Ishikawa (cell line): ENCODE results near the gene ATG9A.

ENCODE experiments used
- CEBPB ChIP-seq: IDR thresholded peaks from 2 replicates; pipeline ENCODE4 v1.6.1; 2012
- CREB1 ChIP-seq: IDR thresholded peaks from 2 replicates; pipeline ENCODE4 v1.6.1; 2012; ENCODE audit warnings: low read depth
- EGR1 ChIP-seq: IDR thresholded peaks from 2 replicates; pipeline ENCODE4 v1.6.1; 2012
- EP300 ChIP-seq: IDR thresholded peaks from 2 replicates; pipeline ENCODE4 v1.6.1; 2012; ENCODE audit warnings: borderline replicate concordance
- FOXM1 ChIP-seq: IDR thresholded peaks from 2 replicates; pipeline ENCODE4 v1.6.1; 2012; ENCODE audit warnings: low read depth, borderline replicate concordance
- NFIC ChIP-seq: IDR thresholded peaks from 2 replicates; pipeline ENCODE4 v1.6.1; 2012
- RAD21 ChIP-seq: IDR thresholded peaks from 2 replicates; pipeline ENCODE4 v1.6.1; 2012; ENCODE audit warnings: low read depth
- TAF1 ChIP-seq: IDR thresholded peaks from 2 replicates; pipeline ENCODE4 v1.6.1; 2012; ENCODE audit warnings: low read depth, mild to moderate bottlenecking
- TCF12 ChIP-seq: IDR thresholded peaks from 2 replicates; pipeline ENCODE4 v1.6.1; 2012; ENCODE audit warnings: low read depth
- TEAD4 ChIP-seq: IDR thresholded peaks from 2 replicates; pipeline ENCODE4 v1.6.1; 2012
- YY1 ChIP-seq: IDR thresholded peaks from 2 replicates; pipeline ENCODE4 v1.6.1; 2012; ENCODE audit warnings: low read depth
- ZBTB7A ChIP-seq: IDR thresholded peaks from 2 replicates; pipeline ENCODE4 v1.6.1; 2012; ENCODE audit warnings: low read depth
- TF ChIP-seq, protein P1 (sequence below): IDR thresholded peaks from 2 replicates; pipeline ENCODE4 v1.6.1; 2012
- TF ChIP-seq, protein P2 (sequence below): IDR thresholded peaks from 2 replicates; pipeline ENCODE4 v1.6.1; 2012
- TF ChIP-seq, protein P3 (sequence below): IDR thresholded peaks from 2 replicates; pipeline ENCODE4 v1.6.1; 2012; ENCODE audit warnings: low read depth, mild to moderate bottlenecking

ATG9A gene

GRCh38 chr2:219176818-219177551 is 52.5 kb downstream of the ATG9A start, which contains the start of gene CNPPD1:
Gene CNPPD1, minus strand, starts transcription at chr2:219176925. Its CDS starts 97 bp downstream, at chr2:219176828.
- no peak for TF ChIP-seq FOXM1
- TF ChIP-seq, protein P1, sequence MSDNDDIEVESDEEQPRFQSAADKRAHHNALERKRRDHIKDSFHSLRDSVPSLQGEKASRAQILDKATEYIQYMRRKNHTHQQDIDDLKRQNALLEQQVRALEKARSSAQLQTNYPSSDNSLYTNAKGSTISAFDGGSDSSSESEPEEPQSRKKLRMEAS: peak; percentile 88
- TF ChIP-seq, protein P2, sequence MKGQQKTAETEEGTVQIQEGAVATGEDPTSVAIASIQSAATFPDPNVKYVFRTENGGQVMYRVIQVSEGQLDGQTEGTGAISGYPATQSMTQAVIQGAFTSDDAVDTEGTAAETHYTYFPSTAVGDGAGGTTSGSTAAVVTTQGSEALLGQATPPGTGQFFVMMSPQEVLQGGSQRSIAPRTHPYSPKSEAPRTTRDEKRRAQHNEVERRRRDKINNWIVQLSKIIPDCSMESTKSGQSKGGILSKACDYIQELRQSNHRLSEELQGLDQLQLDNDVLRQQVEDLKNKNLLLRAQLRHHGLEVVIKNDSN: peak; percentile 1; the same call in 1 of the 2 replicates
- peak; percentile 67; the same call in 1 of the 2 replicates for TF ChIP-seq TAF1
- 0 out of 2 replicates have a peak, but pooled peaks have one; percentile 15 for TF ChIP-seq TCF12

- TF ChIP-seq RAD21: no peak
- no peak for TF ChIP-seq EGR1
- TF ChIP-seq, protein P2: peak; percentile 16; the same call in 1 of the 2 replicates
- 0 out of 2 replicates have a peak, but pooled peaks have one; percentile 11 for TF ChIP-seq TEAD4
- TF ChIP-seq, protein P3, sequence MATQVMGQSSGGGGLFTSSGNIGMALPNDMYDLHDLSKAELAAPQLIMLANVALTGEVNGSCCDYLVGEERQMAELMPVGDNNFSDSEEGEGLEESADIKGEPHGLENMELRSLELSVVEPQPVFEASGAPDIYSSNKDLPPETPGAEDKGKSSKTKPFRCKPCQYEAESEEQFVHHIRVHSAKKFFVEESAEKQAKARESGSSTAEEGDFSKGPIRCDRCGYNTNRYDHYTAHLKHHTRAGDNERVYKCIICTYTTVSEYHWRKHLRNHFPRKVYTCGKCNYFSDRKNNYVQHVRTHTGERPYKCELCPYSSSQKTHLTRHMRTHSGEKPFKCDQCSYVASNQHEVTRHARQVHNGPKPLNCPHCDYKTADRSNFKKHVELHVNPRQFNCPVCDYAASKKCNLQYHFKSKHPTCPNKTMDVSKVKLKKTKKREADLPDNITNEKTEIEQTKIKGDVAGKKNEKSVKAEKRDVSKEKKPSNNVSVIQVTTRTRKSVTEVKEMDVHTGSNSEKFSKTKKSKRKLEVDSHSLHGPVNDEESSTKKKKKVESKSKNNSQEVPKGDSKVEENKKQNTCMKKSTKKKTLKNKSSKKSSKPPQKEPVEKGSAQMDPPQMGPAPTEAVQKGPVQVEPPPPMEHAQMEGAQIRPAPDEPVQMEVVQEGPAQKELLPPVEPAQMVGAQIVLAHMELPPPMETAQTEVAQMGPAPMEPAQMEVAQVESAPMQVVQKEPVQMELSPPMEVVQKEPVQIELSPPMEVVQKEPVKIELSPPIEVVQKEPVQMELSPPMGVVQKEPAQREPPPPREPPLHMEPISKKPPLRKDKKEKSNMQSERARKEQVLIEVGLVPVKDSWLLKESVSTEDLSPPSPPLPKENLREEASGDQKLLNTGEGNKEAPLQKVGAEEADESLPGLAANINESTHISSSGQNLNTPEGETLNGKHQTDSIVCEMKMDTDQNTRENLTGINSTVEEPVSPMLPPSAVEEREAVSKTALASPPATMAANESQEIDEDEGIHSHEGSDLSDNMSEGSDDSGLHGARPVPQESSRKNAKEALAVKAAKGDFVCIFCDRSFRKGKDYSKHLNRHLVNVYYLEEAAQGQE: no peak
- TF ChIP-seq ZBTB7A: peak; percentile 99
Observed at GRCh38 chr2:219175928-219176817, 53.3 kb downstream of the ATG9A start.

DNA sequence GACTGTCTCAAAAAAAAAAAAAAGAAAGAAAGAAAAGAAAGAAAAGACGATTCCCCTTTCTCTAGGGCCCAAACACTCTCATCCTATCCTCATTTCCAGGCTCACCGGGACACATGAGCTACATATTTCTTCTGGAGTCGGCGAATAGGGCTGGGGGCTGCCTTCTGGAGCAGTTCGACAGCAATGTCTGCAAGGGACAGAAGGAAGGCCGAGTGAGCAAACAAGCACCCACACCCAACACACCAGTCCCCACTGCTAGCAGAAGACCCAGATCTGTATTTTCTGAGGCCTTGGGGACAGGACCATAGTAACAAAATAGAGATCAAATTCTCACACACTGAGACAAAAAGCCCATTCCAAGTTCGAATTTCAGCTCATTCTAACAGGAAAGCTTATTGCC is 54.0 kb downstream of the ATG9A start:
- TF ChIP-seq TCF12 (no peak), YY1 (no peak), ZBTB7A (no peak), TEAD4 (no peak), EP300 (no peak), EGR1 (no peak), CREB1 (no peak), NFIC (no peak), TAF1 (no peak), CEBPB (no peak), FOXM1 (no peak), RAD21 (no peak)
- TF ChIP-seq, protein P2: no peak
- TF ChIP-seq, protein P3: no peak
- TF ChIP-seq, protein P1: no peak

DNA sequence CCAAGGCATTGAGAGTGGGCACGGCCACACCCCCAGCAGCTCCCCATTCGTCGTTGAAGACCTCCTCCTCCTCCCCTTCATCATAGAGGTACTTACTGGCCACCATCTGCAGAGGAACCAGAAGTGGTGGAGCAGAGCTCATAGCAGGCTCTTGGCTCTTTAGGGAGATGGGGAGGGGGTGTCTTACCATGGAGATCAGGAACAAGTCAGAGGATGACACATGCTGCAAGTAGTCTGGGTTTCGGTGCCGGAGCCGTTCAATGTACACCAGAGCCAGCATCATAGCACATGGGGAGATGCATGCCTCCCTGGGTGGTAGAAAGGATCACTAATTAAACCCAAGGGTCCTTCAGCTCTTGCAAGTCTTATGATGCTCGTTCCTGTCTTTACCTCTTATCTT is 54.6 kb downstream of the ATG9A start:
- TF ChIP-seq ZBTB7A (no peak), TCF12 (no peak), EP300 (no peak)
- TF ChIP-seq, protein P2: no peak

GRCh38 chr2:219174146-219174545 is 55.3 kb downstream of the ATG9A start:
- TF ChIP-seq CREB1: no peak
- no peak for TF ChIP-seq RAD21
- TF ChIP-seq EGR1: no peak
- TF ChIP-seq YY1: no peak
- TF ChIP-seq ZBTB7A: no peak
- no peak for TF ChIP-seq TCF12
- TF ChIP-seq, protein P1: no peak
